C4-2B (cell line): ENCODE measurements around the gene DPH7.
A peak's percentile ranks its signal among the peaks of the same experiment; 100 is the strongest.

Source experiments
- H3K27ac ChIP-seq: fragments of 450-650 bp; 2 replicates; pipeline ENCODE4 v1.5.1; 2017
- ZFX ChIP-seq: fragments of 450-650 bp; IDR thresholded peaks from 2 replicates; pipeline ENCODE4 v1.6.1; 2017
- TF ChIP-seq, protein P1 (sequence below): fragments of 450-650 bp; conservative IDR thresholded peaks from 2 replicates; pipeline ENCODE4 v1.5.1; 2017; ENCODE audit warnings: mild to moderate bottlenecking

The DPH7 gene

GRCh38 chr9:137583347-137583746 lies 4.6 kb upstream of the DPH7 start:
- no peak overlapping the region for H3K27ac ChIP-seq
- TF ChIP-seq, protein P1, sequence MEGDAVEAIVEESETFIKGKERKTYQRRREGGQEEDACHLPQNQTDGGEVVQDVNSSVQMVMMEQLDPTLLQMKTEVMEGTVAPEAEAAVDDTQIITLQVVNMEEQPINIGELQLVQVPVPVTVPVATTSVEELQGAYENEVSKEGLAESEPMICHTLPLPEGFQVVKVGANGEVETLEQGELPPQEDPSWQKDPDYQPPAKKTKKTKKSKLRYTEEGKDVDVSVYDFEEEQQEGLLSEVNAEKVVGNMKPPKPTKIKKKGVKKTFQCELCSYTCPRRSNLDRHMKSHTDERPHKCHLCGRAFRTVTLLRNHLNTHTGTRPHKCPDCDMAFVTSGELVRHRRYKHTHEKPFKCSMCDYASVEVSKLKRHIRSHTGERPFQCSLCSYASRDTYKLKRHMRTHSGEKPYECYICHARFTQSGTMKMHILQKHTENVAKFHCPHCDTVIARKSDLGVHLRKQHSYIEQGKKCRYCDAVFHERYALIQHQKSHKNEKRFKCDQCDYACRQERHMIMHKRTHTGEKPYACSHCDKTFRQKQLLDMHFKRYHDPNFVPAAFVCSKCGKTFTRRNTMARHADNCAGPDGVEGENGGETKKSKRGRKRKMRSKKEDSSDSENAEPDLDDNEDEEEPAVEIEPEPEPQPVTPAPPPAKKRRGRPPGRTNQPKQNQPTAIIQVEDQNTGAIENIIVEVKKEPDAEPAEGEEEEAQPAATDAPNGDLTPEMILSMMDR, result no peak

- no peak overlapping the region for H3K27ac ChIP-seq
- no peak for TF ChIP-seq ZFX
- TF ChIP-seq, protein P1, result no peak; the same call in 1 of the 2 replicates
These were observed 3.6 kb upstream of the DPH7 start for GRCh38 chr9:137582286-137582860.

DNA sequence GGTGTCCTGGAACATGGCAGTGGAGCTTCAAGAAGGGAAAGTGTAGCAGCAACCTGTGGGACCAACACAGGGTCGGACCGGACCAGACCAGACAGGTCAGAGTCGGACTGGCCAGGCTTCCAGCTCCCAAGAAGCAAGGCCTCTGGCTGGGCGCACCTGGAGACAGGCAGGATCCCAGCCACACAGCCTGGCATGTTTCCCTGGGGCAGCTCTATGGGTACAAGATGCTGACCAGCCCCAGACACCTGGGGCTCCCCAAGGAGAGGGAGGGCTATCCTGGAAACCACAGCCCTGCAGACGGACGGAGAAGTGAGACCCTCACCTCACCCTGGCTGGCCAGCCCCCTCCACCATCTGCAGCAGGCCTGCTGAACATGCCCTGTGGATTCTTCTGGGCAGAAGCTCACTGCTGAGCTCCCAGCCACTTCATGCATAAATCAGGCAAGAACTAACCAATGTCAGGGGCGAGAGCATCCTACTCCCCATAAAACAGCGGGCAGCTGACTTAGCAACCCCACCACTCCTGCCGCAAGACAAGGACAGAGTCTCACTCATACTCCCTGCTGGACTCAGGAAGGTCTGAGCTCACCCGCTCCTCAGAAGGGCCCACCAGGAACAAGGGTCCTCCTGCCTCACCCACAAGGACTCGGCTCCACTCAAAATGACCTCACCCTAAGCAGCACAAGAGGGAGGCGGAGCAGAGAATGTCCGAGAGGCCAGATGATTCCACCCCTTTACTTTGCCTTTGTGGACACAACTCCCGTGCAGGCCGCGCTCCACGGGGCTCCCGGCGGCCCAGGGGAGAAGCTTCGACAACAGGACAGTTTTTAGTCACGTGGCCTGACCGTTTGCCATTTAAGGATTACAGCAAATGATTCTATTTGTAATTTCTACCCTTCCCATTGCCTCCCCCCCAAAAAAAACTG lies 2.9 kb upstream of the DPH7 start:
- no peak for TF ChIP-seq ZFX
- TF ChIP-seq, protein P1, result no peak
- no peak overlapping the region for H3K27ac ChIP-seq

DNA sequence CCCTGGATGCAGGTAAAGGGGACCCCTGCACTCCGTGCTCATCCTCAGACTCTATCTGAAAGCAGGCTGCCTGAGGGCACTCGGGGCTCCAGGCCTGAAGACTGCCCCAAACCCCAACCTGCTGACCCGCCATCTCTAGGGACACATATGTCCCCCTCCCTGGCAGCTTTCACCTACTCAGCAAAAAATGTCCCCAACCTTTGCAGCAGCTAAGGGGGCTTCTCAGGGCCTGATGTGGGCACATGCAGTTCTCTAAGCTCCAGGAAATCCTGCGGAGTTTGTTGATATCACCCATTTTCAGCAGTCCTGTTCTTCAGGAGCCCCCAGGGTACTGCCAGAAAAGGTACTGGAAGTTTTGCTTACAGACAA lies 2.2 kb upstream of the DPH7 start:
- no peak for TF ChIP-seq ZFX
- TF ChIP-seq, protein P1, result no peak
- no peak overlapping the region for H3K27ac ChIP-seq

DNA sequence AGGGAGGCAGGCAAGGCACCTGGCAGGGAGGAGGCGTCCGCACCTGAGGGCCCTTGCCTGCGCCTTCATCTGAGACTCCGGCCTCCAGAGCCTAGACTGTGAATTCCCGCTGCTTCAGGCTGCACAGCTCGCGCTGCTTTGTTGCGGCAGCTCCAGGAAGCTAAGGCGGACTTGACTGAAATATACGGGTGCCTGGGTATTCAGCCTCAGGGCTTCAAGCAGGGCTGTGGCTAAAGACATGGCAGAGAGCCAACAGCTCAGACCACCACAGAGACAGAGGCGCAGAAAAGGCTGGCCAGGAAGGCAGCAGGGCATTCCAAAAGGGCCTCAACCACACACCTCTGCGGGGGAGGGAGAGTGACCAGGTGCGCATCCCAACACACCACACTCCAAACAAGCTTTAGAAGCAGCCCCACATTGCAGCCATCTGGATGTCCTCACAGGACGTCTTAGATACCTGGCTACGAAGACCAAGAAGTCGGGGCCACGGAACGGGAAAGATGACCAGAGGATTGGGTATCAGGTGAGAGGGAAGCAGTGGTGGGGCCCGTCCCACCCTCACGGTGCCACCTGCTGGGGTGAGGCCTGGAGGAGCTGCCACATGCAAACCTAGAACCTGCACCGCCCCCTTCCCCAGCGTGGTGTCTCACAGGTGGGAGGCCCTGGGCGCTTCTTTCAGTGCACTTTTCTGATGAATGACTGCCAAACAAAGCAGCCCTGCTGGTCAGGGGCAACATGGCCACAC lies 1.7 kb upstream of the DPH7 start:
- H3K27ac ChIP-seq, result no peak overlapping the region
- TF ChIP-seq, protein P1, result no peak
- no peak for TF ChIP-seq ZFX

GRCh38 chr9:137579259-137579604 lies 507 bp upstream of the DPH7 start:
- no peak for TF ChIP-seq ZFX
- TF ChIP-seq, protein P1, result peak; percentile 33; the same call in 1 of the 2 replicates
- peak overlapping the region; percentile 87 for H3K27ac ChIP-seq
